Endothelial cell of umbilical vein (primary cell): Measurements from ENCODE around the gene EDAR. TPM values are rescaled to one million over a fixed set of nuclear protein-coding genes. Genes with fewer than 3 reads are reported as not detected.

Experiments
- BruUV-seq: library from RNA; stranded (reverse); fragments of 400-500 nt; replicated peaks from 2 replicates; lab custom pipeline; 2021; lab: Mats Ljungman, UMichigan
- CTCF ChIA-PET: fragments of 300-600, 350-600 bp; sonication (Branson Sonifier 250); formaldehyde crosslinking; loops from one replicate; lab custom pipeline; 2021; ENCODE audit warnings: antibody characterized with exemption, inconsistent platforms; lab: Charles Lee
- POLR2A ChIA-PET: fragments of 300-600, 350-600 bp; sonication (Branson Sonifier 250); formaldehyde crosslinking; loops from one replicate; lab custom pipeline; 2021; ENCODE audit warnings: antibody characterized with exemption, inconsistent platforms; lab: Charles Lee
- DNase-seq: peaks from one replicate; pipeline ENCODE4 v3.0.0-alpha.2; 2011; ENCODE audit warnings: low read depth, low spot score
- FAIRE-seq: peaks from 2 replicates; lab custom pipeline; 2011; peaks lifted over from hg19 to GRCh38; lab: Jason Lieb, UNC
- H2AFZ ChIP-seq: 2 replicates; pipeline ENCODE4 v1.6.0; 2012; ENCODE audit warnings: low read depth, low read length, control low read depth, inconsistent platforms
- H3K27ac ChIP-seq: 2 replicates; pipeline ENCODE4 v1.5.1; 2011; ENCODE audit warnings: low read depth, mild to moderate bottlenecking, control low read depth, low read length, moderate library complexity; ENCODE audit not compliant: insufficient read depth
- H3K27me3 ChIP-seq, 2 experiments: 2 replicates each; pipeline versions ENCODE4 v1.6.0 to v1.6.1; 2011; ENCODE audit warnings: low read length in 2 of 2, mixed read lengths in 1 of 2; ENCODE audit not compliant: control insufficient read depth in 2 of 2, insufficient read depth in 2 of 2
- H3K36me3 ChIP-seq, 2 experiments: 2 replicates in 1 of 2; 3 replicates in 1 of 2; pipeline ENCODE4 v1.5.1; 2011; ENCODE audit warnings: low read length in 2 of 2, mild to moderate bottlenecking in 1 of 2, moderate library complexity in 1 of 2; ENCODE audit not compliant: control insufficient read depth in 2 of 2, insufficient read depth in 2 of 2; ENCODE audit errors: extremely low read depth in 1 of 2
- H3K4me1 ChIP-seq: 3 replicates; pipeline ENCODE4 v1.5.1; 2011; ENCODE audit warnings: mild to moderate bottlenecking, low read length; ENCODE audit not compliant: control insufficient read depth, insufficient read depth; ENCODE audit errors: extremely low read depth
- H3K4me2 ChIP-seq: 2 replicates; pipeline ENCODE4 v1.6.1; 2011; ENCODE audit warnings: low read length, control low read depth, mixed read lengths; ENCODE audit not compliant: insufficient read depth
- H3K4me3 ChIP-seq, 3 experiments: fragments of 200-600 bp in 1 of 3; sonication (generic), shearing (Covaris generic) in 1 of 3; replicated peaks in 1 of 3; 2 replicates each; pipeline ENCODE4 v1.5.1; 2011 to 2016; ENCODE audit warnings: control low read depth in 3 of 3, low read length in 3 of 3, mild to moderate bottlenecking in 2 of 3, inconsistent platforms in 1 of 3, low read depth in 1 of 3, moderate library complexity in 1 of 3; ENCODE audit not compliant: insufficient read depth in 1 of 3
- H3K79me2 ChIP-seq: 2 replicates; pipeline ENCODE4 v1.6.0; 2012; ENCODE audit warnings: low read length, inconsistent platforms; ENCODE audit not compliant: control insufficient read depth, insufficient read depth
- H3K9ac ChIP-seq: replicated peaks from 2 replicates; pipeline ENCODE3; 2011; ENCODE audit warnings: low read length, control low read depth; ENCODE audit not compliant: insufficient read depth; ENCODE audit errors: extremely low read depth
- H3K9me1 ChIP-seq: replicated peaks from 3 replicates; pipeline ENCODE4 v1.6.0; 2011; ENCODE audit warnings: mild to moderate bottlenecking, low read length; ENCODE audit not compliant: control insufficient read depth, insufficient read depth; ENCODE audit errors: extremely low read depth
- H3K9me3 ChIP-seq: replicated peaks from 2 replicates; pipeline ENCODE4 v1.5.1; 2012; ENCODE audit warnings: low read length, inconsistent platforms; ENCODE audit not compliant: control insufficient read depth, insufficient read depth
- H4K20me1 ChIP-seq: replicated peaks from 2 replicates; pipeline ENCODE3; 2011; ENCODE audit warnings: mild to moderate bottlenecking, low read length; ENCODE audit not compliant: control insufficient read depth, insufficient read depth; ENCODE audit errors: extremely low read depth
- CTCF ChIP-seq, 2 donors: IDR thresholded peaks; 1 replicate in 1 of 2; 2 replicates in 1 of 2; pipeline ENCODE4 v1.5.1; 2011; ENCODE audit warnings: low read length in 2 of 2, mild to moderate bottlenecking in 2 of 2, moderate library complexity in 2 of 2, control low read depth in 1 of 2, inconsistent platforms in 1 of 2, low read depth in 1 of 2; ENCODE audit not compliant: insufficient read depth in 1 of 2; ENCODE audit errors: extremely low read depth in 1 of 2
- EZH2 ChIP-seq: IDR thresholded peaks from 2 replicates; pipeline ENCODE4 v1.6.1; 2012; ENCODE audit warnings: borderline replicate concordance, low read depth, mild to moderate bottlenecking, moderate library complexity, low read length, inconsistent platforms; ENCODE audit not compliant: severe bottlenecking
- FOS ChIP-seq: IDR thresholded peaks from 2 replicates; pipeline ENCODE4 v1.6.1; 2011; ENCODE audit warnings: mild to moderate bottlenecking, low read length, moderate library complexity, borderline replicate concordance; ENCODE audit not compliant: insufficient read depth
- GATA2 ChIP-seq: IDR thresholded peaks from 2 replicates; pipeline ENCODE4 v1.7.0; 2011; ENCODE audit warnings: low read depth, mild to moderate bottlenecking, moderate library complexity, mixed read lengths, low read length; ENCODE audit not compliant: insufficient read length, insufficient read depth
- JUN ChIP-seq: IDR thresholded peaks from 2 replicates; pipeline ENCODE4 v1.6.1; 2011; ENCODE audit warnings: borderline replicate concordance, low read depth; ENCODE audit not compliant: insufficient read length, insufficient read depth
- MAX ChIP-seq: IDR thresholded peaks from 2 replicates; pipeline ENCODE4 v1.6.1; 2011; ENCODE audit not compliant: insufficient read depth, insufficient read length
- MYC ChIP-seq: IDR thresholded peaks from one replicate; pipeline ENCODE4 v1.6.1; 2011; ENCODE audit warnings: mild to moderate bottlenecking, low read depth, low read length
- POLR2A ChIP-seq: IDR thresholded peaks from 2 replicates; pipeline ENCODE4 v1.6.1; 2012; ENCODE audit warnings: low read depth, mild to moderate bottlenecking, control low read depth, low read length
- POLR2AphosphoS5 ChIP-seq: IDR thresholded peaks from 2 replicates; pipeline ENCODE4 v1.6.1; 2012; ENCODE audit warnings: low read depth, mild to moderate bottlenecking, control low read depth, low read length, moderate library complexity; ENCODE audit not compliant: insufficient read depth
- dilution Hi-C: fragments of 300-500 bp; cut with MboI; formaldehyde crosslinking; loops from one replicate; pipeline ENCODE4 v1.15.0; 2019; ENCODE audit warnings: low sequenced_read_pairs; ENCODE audit not compliant: extremely low pct_ligation_motif_present
- intact Hi-C: fragments of 100-400 bp; cut with micrococcal nuclease; formaldehyde crosslinking; loops from one replicate; pipeline ENCODE4 v1.10.0; 2022
- polyA plus RNA-seq, 4 experiments: library from polyadenylated mRNA; depleted of rRNA in 3 of 4; stranded (reverse) in 3 of 4; unstranded in 1 of 4; fragments of >200 nt; gene quantifications; 2 replicates each; pipeline versions ENCODE4 v1.2.1 to v1.2.3, GENCODE V29; 2011 to 2012; ENCODE audit warnings: missing spikeins in 1 of 4
- total RNA-seq: library from RNA; stranded (reverse); gene quantifications from 2 replicates; pipeline ENCODE4 v1.2.3, GENCODE V29; 2021

The EDAR gene
- total and polyA plus RNA-seq, 2 donors (not counting 3 experiments of a cell fraction or from before 2014, with no cell fraction given) = not detected

DNA sequence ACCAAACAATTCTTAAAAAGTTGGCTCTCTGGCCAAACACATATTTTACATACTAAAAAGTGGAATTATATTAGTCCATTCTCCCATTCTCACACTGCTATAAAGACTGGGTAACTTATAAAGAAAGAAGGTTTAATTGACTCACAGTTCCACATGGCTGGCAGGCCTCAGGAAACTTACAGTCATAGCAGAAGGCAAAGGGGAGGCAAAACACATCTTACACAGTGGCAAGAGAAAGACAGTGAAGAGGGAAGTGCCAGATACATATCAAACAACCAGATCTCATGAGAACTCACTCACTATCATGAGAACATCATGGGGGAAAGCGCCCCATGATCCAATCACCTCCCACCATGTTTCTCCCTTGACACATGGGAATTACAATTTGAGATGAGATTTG lies 42.6 kb downstream of the EDAR start:
- DNase-seq (no peak), FAIRE-seq (no peak)
- dilution Hi-C loops (no loop called here), intact Hi-C loops (no loop called here)
- no peak overlapping the region for H3K27ac ChIP-seq
- no peak overlapping the region for H2AFZ ChIP-seq
- no TSS peak for BruUV-seq
- CTCF ChIA-PET = no interaction called here
- peaks cover 0 to 7% of the 10 kb centered on the region in 2 experiments for H3K27me3 ChIP-seq
- TF ChIP-seq POLR2AphosphoS5 (no peak), EZH2 (no peak), FOS (no peak), GATA2 (no peak), POLR2A (no peak), CTCF (IDR thresholded peaks at IDR 0.05; ENCODE audit: extremely low read depth in 1 of 2, insufficient read depth in 1 of 2, low read depth in 1 of 2, low read length in 2 of 2) (no peak)
- no peak overlapping the region for H3K4me3 ChIP-seq
- POLR2A ChIA-PET = no interaction called here
- no peaks in the 10 kb centered on the region for H3K79me2 ChIP-seq
- H3K36me3 ChIP-seq = no peaks in the 10 kb centered on the region
- no peaks in the 10 kb centered on the region for H3K4me1 ChIP-seq
- no peaks in the 10 kb centered on the region for H3K9me3 ChIP-seq
- H3K9me1 ChIP-seq = no peaks in the 10 kb centered on the region
- H3K4me2 ChIP-seq = no peak overlapping the region
- H4K20me1 ChIP-seq = no peaks in the 10 kb centered on the region
- H3K9ac ChIP-seq = no peak overlapping the region

DNA sequence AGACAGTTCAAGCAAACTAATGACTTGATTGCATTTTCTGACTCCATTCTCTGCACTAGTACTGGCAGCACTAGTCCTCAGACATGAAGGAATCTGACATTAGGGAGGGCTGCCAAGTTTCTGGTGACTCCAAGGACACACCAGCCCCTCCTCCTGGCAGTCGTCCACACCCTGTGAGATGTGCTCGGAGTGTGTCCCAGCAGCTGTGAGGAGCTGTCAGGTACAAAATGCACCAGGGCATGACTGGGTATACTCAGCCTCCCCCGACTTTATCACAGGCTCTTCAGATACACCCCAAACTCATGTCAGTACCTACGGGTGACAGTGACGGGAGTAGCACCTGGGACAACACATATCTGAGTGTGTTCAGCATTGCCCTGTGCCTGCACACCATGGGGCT lies 43.1 kb downstream of the EDAR start:
- no peak overlapping the region for H3K27ac ChIP-seq
- DNase-seq (no peak), FAIRE-seq (no peak)
- H3K27me3 ChIP-seq = peaks cover 0 to 7% of the 10 kb centered on the region in 2 experiments
- no peaks in the 10 kb centered on the region for H3K9me3 ChIP-seq
- dilution Hi-C loops = no loop called here
- H3K4me2 ChIP-seq = no peak overlapping the region
- TF ChIP-seq MYC = no peak
- TF ChIP-seq GATA2 = no peak
- no peak for TF ChIP-seq MAX
- TF ChIP-seq FOS = no peak
- TF ChIP-seq CTCF (IDR thresholded peaks at IDR 0.05; ENCODE audit: extremely low read depth in 1 of 2, insufficient read depth in 1 of 2, low read depth in 1 of 2, low read length in 2 of 2) = no peak
- TF ChIP-seq POLR2A = no peak
- TF ChIP-seq EZH2 = no peak
- TF ChIP-seq POLR2AphosphoS5 = no peak
- TF ChIP-seq JUN = no peak
- no peak overlapping the region for H2AFZ ChIP-seq
- H3K9me1 ChIP-seq = no peaks in the 10 kb centered on the region
- no TSS peak for BruUV-seq
- no peaks in the 10 kb centered on the region for H4K20me1 ChIP-seq
- ChIA-PET CTCF (no interaction called here), POLR2A (no interaction called here)
- no peak overlapping the region for H3K4me3 ChIP-seq
- no peaks in the 10 kb centered on the region for H3K36me3 ChIP-seq
- intact Hi-C loops = no loop called here
- no peaks in the 10 kb centered on the region for H3K4me1 ChIP-seq
- H3K9ac ChIP-seq = no peak overlapping the region
- no peaks in the 10 kb centered on the region for H3K79me2 ChIP-seq
